ENCODE measurements around the gene HDGF. TPM values are rescaled to one million over a fixed set of nuclear protein-coding genes. Genes with fewer than 3 reads are reported as not detected.

HDGF gene
- total and polyA plus RNA-seq, 2 of the 8 experiments (the other 6 are each of a cell fraction or from before 2014, with no cell fraction given) = 145 to 391 TPM

DNA sequence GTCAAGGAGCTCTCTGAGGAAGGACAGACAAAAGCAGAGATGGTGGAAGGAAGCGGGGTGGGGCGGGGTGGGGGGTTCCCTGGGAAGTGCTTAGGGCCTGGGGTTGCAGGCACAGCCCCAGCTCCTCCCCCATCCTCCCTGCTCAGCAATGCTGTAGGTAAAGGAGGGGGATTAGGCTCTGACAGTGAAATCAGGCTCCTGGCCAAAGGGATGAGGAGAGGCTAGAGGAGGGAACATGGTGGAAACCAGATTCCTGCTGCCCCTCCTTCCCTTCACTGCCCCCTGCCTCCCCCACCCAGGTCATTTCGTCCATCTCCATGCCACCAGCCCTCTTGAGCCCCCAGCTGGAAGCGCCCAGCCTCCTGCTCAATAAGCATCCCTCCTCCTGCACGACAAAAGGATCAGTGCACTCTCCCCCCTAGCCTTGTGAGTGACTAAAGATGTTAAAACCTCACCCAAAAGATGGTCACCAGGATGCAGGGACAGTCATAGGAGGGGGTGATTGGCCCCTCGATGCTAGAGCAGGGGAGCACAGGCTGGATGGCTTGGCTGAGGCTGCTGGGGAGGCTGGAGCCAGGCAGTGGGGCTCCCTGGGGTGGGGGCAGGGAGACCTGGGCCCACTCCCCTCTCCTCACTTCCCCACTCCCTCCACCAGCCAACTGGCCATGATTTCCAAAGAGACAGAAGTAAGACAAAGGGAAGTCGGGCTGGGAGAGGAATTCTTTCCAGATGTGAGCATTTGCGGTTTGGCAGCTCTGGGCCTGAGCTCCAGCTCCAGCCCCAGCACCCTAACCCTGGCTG lies 43.9 kb downstream of the HDGF start:
- Histone ChIP-seq H3K9me3 (ENCODE audit: insufficient read depth in 2 of 2, low read depth in 1 of 2, low read length in 1 of 2) (no peaks in the 10 kb centered on the region), H2AK5ac (ENCODE audit: low read depth, low read length) (no peak overlapping the region), H4K5ac (ENCODE audit: insufficient read length, low read depth, low read length) (peak overlapping the region; percentile 93), H4K91ac (replicated peaks; ENCODE audit: insufficient read length, low read length) (peak overlapping the region; percentile 99), H3K4me2 (ENCODE audit: insufficient read depth in 1 of 2, low read depth in 2 of 2, low read length in 2 of 2) (peak overlapping the region; percentile 77 to 94), H3K79me1 (ENCODE audit: low read depth, low read length) (no peaks in the 10 kb centered on the region), H3K9ac (replicated peaks in 1 of 4; ENCODE audit: extremely low read depth in 1 of 4, low read depth in 3 of 4, low read length in 3 of 4) (peak overlapping the region in 2 of 4 experiments; percentile 31 to 46; a peak in 3 of 7 replicates), H3K23ac (ENCODE audit: insufficient read length) (no peak overlapping the region), H2BK5ac (ENCODE audit: low read depth, low read length) (peak overlapping the region; percentile 99), H4K20me1 (replicated peaks in 1 of 2; ENCODE audit: control insufficient read depth in 1 of 2, insufficient read depth in 2 of 2, low read length in 2 of 2) (peaks cover 4 to 10% of the 10 kb centered on the region in 2 experiments), H2BK120ac (replicated peaks; ENCODE audit: low read depth, low read length) (peak overlapping the region; percentile 77), H2AFZ (ENCODE audit: low read length) (no peak overlapping the region), H2BK12ac (ENCODE audit: low read depth, low read length) (peak overlapping the region; percentile 99), H3K79me2 (ENCODE audit: control insufficient read depth in 1 of 2, insufficient read depth in 2 of 2, low read length in 2 of 2) (peaks cover 7 to 24% of the 10 kb centered on the region in 2 experiments; a peak in 2 of 4 replicates), H3K4me3 (ENCODE audit: extremely low read depth in 1 of 4, insufficient read depth in 2 of 4, low read depth in 3 of 4, low read length in 4 of 4) (peak overlapping the region; percentile 50 to 80 (median 70)), H3K4ac (replicated peaks; ENCODE audit: insufficient read length, low read depth, low read length) (peak overlapping the region; percentile 98), H3K18ac (ENCODE audit: extremely low read depth, low read length) (peak overlapping the region; percentile 96), H3K23me2 (ENCODE audit: low read depth, low read length) (peaks cover 31% of the 10 kb centered on the region; the same call in 1 of the 2 replicates), H3K4me1 (replicated peaks in 1 of 4; ENCODE audit: control insufficient read depth in 3 of 4, insufficient read depth in 4 of 4, low read length in 3 of 4) (peaks cover 30 to 68% (median 48%) of the 10 kb centered on the region in 4 experiments), H3K27ac (ENCODE audit: low read depth, low read length) (peak overlapping the region; percentile 57), H3K56ac (replicated peaks; ENCODE audit: insufficient read length, low read depth, low read length) (peak overlapping the region; percentile 28), H3K14ac (ENCODE audit: insufficient read length) (peak overlapping the region; percentile 68), H2BK15ac (ENCODE audit: low read length) (peak overlapping the region; percentile 88), H2BK20ac (ENCODE audit: low read length) (peak overlapping the region; percentile 98), H3K27me3 (replicated peaks in 1 of 4; ENCODE audit: control insufficient read depth in 3 of 4, extremely low read depth in 1 of 4, insufficient read depth in 3 of 4, low read length in 3 of 4) (peaks cover 0 to 19% (median 8%) of the 10 kb centered on the region in 4 experiments; a peak in 4 of 7 replicates), H3K36me3 (ENCODE audit: control insufficient read depth in 2 of 4, insufficient read depth in 4 of 4, low read length in 3 of 4) (peaks cover 0 to 3% (median 0%) of the 10 kb centered on the region in 4 experiments; a peak in 1 of 8 replicates), H4K8ac (ENCODE audit: extremely low read depth, insufficient read depth, low read length) (peak overlapping the region; percentile 91; the same call in 1 of the 2 replicates)
- WGBS, 2 experiments (ENCODE audit: extremely low coverage in 1 of 2, insufficient coverage in 1 of 2, insufficient read length in 1 of 2, insufficient replicate concordance in 2 of 2, low coverage in 1 of 2, low lambda C conversion rate in 2 of 2, missing lambda C conversion rate in 1 of 2) = 9% methylated on average over 6 of the region's 8 CpGs; no CpG with 5 or more reads in 1 of the 2 experiments
- POLR2A ChIA-PET (ENCODE audit: partially characterized antibody) = interaction anchor here (0.6 to 16.9 kb wide), 25 partner anchors 8 to 219 kb away, joined by 3 to 530 read pairs (median 7); partner anchors contain the start of genes ISG20L2, METTL25B, MRPL24 and NES
- peak in 1 of 2 experiments; percentile 72 for DNase-seq (ENCODE audit: low read depth in 1 of 2, low spot score in 2 of 2)
- TF ChIP-seq SP1 (IDR thresholded peaks at IDR 0.05; ENCODE audit: low read depth, low read length) = peak; percentile 46; the same call in 1 of the 2 replicates
- peak; percentile 30; the same call in 1 of the 2 replicates for TF ChIP-seq MAX (IDR thresholded peaks at IDR 0.05)
- no peak for TF ChIP-seq JUND (IDR thresholded peaks at IDR 0.05; ENCODE audit: low read length)
- CTCF ChIA-PET (ENCODE audit: partially characterized antibody) = interaction anchor here (1.0 to 66.0 kb wide), 12 partner anchors 2 to 183 kb away, joined by 3 to 4284 read pairs (median 14); partner anchors contain the start of genes BCAN, CRABP2, INSRR and ISG20L2
- FAIRE-seq = peak; percentile 45

Measured in H1 (cell line).